Activated CD8-positive, alpha-beta memory T cell treated with anti-CD3 and anti-CD28 coated beads for 24 hours (primary cell): ENCODE results near the gene FNBP1L.
"Not testable (repeated sequence)": the region's sequence is repeated elsewhere in the genome, so short reads cannot be mapped to it uniquely, and the experiment has no call there.

ENCODE experiments used
- DNase-seq: peaks from one replicate; pipeline ENCODE4 v3.0.0-alpha.2; 2020

The FNBP1L gene

DNA sequence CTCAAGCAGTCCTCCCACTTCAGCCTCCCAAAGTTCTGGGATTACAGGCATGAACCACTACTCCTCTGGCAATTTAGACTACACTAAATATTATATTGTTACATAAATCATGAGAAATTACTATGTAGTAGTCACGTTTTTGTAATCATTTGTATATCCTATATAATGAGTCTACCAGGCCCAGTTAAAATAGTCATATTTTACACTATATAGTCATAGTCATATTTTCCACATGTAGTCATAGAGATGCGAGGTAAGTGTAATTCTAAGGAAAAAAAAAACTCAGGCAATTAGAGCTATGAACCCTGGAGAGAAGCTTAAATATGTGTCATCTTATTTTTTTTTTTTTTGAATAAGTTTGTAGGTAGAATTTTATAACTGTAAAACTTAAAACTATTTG is 90.0 kb downstream of the FNBP1L start:
- DNase-seq: no peak

DNA sequence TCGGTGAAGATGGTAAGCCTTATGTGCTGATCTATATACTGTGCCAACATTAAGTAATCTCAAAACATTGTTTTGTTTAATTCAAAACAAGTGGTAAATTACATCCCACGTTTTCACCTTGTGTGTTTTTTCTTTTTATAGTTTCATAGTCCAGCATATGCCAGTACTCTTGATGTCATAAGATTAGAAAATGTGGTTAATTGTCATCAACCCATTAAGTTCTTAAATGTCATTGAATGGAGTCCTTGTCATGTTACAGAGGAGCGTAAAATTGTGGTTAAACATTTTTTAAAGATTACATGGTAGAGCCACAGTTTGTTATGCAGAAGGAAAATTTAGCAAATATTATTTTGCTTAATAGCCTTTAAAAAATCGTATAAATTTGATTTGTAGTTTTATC is 93.1 kb downstream of the FNBP1L start:
- DNase-seq: no peak

DNA sequence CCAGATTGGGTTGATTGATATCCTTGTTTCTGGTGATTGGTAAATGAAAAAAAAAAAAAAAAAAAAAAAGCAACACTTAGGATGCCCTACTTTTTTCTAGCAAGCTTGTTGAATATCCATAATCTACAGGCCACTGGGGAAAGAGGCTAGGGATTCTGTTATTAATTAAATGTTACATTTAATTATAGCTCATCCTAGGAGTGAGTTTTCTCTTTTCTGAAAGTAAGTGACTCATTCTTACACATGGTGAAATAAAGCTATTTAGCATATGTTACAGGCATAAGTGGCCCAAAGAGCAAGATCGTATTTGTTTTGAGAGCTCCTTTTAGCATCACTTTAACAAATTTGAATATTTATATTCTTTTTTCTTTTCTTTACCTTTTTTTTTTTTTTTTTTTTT is 94.5 kb downstream of the FNBP1L start:
- DNase-seq: no peak

DNA sequence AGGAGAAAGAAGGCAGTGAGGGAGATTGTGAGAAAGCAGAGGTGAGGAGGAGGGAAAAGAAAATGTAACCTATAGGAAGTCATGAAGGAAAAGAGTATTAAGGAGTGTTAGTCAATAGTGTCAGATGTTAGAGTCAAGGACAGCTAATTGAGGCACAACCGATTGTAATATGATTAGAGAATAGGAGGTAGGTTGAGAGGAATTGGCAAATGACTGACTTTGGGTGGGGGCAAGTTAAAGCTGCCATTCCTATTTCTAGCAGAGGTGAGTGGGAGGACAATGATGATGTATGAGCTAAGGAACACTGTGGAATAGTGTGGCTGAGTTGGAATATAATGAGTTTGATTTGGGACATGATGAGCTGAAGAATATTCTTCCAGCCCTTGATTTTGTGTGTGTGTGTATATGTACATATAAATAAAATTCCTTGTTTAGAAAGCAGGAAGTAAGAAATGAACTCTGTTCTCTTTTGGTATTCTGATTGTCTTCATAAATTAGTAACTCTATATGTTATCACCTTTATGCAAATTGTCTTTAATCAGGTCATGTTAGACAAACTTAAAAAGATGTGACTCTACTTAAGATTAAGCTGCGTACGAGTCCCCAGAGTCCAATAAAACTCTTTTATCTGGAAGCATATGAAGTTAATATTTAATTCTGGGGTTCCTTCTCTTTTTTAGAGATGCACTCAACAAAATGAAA is 98.4 kb downstream of the FNBP1L start:
- no peak for DNase-seq

DNA sequence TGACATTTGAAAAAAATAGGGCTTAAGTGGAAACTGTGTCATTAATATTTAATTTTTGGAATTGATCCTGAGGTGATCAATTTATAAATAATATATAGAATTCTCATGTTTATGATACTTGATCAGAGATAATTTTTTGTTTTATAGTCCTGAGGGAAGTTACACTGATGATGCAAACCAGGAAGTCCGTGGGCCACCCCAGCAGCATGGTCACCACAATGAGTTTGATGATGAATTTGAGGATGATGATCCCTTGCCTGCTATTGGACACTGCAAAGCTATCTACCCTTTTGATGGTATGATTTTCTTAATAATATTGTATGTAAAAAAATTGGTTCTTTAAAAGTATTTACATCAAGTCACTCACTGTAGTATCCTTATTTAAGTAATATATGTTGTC is 101.2 kb downstream of the FNBP1L start:
- DNase-seq: no peak

DNA sequence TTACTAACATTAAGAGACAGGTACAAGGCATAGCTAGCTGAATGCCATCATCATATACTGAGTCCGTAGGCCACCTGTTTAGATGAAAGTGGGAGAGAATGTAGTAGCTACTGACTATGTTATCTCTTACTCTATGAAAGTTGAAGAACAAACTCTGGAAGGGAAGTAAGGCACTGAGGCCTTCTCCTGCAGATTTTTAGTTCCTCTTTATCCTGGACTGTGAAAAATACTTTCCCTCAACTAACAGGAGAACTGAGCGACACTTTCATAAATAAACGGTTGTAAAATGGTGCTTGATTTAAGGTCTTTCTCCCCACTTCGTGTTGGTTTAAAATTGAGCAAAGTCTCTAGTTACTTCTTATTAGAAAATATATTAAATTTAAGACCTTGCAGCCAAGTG is 101.9 kb downstream of the FNBP1L start:
- no peak for DNase-seq

DNA sequence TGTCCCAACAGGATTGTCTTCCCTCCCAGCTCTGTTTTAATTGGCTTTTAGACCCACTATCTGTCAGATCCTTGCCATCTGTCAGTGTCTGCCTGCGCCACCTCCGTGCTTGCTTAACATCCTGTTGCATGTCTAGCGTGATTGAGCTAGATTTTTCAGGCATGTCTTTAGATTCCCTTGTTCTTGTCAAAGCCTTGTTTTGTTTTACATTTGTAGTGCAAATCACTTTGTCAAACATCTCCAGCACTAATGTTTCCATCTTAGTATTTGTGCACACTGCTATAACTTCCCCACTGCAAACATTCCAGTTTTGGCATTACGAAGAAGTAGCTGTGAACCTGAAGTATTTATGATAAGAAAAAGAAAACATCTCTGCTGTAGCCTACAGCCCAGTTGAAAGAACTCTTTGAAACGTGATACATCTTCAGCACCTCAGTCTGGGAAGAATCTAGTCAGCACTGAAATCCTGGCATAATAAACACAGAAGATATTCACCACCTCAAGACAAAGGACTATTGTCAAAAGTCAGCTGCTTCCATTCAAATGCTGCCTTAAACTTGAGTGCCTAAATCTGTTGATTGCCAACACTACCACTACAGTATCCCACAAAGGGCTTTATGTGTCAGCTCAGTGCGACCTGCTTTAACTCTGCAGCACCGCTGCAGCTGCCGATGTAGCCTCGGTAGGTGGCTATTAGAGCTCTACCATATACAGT is 105.0 kb downstream of the FNBP1L start:
- DNase-seq: no peak

DNA sequence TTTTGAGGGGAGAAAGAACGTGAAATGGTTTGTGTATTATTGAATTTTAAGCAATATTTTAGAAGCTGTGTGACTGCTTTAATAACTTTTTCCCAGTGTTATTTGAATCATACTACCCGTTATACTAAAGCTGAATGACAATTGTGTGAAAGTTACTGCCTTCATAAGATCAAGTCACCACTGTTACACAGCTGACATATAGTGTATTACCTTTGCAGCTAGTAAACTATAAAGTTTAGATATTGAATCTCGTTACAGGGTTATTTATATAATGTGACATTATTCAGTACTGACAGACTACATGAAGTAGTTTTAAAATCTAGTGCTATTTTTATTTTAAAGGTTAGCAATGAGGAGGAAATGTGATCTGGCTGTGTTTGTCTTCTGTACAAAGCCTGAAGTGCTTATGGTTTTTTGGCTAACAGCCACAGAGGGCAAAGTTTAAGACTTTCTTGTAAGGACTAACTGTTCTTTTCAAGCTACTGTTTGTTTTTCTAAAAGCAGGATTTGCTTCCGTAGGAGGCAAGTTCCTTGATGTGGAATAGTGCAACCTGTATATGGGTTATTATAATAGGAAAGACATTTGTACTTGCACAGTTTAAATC is 106.1 kb downstream of the FNBP1L start:
- not testable (repeated sequence) for DNase-seq

DNA sequence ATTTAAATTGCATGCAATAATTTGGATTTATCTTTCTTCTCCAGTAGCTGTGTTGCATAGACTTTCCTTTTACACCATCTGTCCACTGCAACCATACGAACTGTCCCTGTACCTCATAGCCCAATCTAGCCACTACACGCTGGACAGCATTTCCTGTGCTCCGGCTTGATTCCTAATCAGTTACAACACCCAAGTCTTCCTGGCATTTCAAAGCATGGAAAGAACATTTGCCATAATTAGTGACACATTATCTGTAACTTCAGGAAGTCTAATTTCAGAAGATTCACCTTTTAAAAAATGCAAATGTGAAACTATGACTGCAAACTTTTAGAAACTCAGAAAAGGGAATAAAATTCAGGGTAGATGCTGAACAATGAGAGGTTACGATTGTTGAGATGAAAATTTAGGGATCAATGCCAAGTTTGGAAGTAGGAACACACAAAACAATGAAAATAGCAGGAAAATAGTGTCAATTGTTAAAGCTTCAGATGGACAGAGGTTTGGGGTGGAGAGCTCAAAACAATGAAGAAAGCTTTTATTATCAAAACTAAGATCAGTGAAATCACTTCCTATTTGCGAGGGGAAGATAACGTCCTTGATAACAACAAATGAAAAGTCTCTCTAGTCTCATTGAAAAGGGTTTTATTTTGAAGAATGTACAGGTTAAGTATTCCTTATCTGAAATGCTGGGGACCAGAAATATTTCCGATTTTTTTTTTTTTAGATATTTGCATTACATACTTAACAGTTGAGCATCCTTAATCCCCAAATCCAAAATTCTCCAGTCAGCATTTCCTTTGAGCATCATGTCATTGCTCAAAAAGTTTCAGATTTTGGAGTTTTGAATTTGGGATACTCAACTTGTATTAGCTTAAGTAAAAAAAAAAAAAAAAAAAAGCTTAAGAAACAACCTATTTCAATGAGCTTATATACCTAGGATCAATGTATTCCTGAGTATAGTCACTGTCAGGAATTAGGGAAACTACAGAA is 107.3 kb downstream of the FNBP1L start:
- no peak for DNase-seq

DNA sequence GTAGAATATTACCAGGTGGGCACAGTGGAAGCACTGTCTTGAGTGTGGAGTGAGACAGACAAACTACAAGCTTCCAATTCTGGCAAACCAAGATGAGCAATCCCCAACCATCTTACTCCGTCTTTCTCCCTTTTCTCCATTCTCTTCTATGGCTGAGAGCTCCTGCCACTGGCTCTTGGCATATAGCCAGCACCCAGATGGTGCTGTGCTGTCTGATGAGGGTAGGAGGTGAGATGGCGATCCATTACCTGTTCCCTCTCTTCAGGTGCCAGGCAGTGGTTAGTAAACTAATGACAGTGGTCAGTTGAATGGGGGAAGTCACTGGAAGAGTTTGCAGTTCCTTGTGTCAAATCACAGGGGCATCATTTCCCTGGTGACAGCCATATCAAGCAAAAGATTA is 108.4 kb downstream of the FNBP1L start:
- DNase-seq: no peak

DNA sequence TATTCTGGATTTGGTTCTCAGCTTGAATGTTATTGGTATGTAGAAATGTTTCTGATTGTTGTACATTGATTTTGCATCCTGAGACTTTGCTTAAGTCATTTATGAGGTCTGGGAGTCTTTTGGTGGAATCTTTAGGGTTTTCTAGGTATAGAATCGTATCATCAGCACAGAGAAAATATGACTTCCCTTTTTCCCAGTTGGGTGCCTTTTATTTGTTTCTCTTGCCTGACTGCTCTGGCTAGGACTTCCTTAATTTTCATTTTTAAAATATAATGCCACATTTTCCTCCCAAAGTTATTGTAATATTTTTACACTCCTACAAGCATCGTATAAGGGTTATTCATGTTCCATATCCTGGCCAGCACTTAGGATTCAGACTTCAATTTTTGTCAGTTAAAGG is 111.1 kb downstream of the FNBP1L start:
- DNase-seq: no peak

DNA sequence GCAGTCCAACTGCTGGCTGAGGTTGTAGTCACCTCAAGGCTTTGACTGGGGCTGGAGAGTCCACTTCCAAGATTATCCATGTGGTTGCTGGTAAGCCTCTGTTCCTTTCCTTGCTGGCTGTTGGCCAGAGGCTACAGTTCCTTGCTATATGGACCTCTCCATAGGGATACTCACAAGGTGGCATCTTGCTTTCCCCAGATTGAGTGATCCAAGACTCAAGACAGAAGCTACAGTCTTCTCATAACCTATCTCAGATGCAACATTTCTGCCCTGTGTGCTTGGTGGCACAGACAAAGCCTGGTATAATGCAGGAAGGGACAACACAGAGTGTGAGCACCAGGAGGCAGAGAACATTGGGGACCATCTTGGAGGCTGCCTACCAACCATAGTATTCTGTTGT is 111.8 kb downstream of the FNBP1L start:
- no peak for DNase-seq

DNA sequence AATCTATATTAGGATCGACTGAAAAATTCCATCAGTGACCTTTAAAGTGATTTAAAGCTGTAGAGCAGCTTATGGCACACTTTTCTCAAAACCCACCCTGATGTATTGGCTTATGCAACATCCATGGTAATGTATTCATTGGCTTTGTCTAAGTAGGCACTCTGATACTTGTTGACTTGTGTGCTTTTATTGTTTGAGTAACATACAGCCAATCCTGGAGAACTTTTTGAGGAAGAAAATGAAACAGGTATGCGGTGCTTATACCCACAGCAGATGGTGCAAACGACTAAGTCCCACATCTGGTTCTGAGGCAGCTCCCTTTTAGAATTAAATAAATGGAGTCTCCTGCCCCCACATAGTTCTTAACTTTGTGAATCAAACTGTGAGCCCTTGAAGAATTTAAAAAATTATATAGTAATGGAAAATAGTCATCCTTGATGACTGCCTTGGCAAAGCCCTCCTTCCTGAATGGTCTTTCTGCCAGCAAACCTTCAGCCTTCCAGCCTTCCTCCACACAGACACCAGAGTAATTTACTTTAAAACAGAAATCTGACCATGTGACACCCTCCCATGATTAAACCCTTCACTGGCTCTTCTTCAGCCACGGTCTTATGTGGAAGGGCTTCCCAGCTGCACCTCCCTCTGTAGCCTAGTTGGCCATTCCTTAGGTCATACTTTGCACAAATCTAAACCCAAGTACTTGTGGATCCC is 117.7 kb downstream of the FNBP1L start:
- no peak for DNase-seq

DNA sequence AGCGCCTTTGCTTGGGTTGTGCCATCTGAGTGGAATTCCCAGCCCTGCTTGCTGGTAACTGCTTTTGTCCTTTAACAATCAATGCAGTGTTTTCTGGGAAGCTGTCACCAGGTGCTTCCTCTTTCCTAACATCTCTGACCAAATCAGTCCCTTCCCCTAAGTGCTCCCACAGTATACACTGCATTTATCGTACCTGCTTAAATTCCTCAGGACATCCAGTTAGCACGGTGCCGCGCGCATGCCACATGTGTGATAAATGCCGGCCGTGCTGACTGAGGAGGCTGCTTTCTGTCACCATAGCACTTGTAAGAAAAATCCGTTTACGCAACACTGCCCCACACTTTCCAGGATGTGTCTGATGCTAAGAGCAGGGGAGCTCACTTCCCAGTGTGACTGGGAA is 118.3 kb downstream of the FNBP1L start:
- DNase-seq: no peak

DNA sequence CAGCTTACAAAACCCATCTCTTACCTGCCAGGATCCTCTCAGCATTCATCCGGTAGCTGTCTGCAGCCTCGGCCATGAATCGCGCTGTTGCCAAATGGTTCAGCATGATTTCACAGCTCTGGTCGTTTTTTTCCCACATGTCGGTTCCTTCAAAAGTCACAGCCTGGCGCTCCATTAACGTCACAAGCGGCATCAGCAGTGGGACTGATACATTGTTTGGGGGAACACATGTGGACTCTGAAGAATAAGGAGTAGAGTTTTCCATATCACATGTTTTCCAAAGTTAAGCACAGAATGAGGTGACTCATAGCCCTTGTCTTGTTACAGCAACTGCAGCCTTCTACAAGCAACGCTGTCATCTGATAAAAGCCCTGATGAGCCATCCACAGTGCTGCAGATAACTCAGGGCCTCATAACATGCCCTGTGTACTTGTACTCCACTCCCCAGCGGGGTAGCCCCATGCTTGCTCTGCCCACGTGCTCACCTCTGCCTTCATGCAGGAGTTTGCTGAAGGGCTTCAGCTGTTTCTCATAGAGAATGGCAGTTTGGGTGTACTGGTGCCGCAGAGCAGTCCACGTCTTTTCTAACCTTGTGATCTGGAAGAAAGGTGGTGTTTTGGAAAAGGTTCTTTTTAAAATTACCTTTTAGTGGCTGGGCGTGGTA is 119.5 kb downstream of the FNBP1L start:
- DNase-seq: no peak

DNA sequence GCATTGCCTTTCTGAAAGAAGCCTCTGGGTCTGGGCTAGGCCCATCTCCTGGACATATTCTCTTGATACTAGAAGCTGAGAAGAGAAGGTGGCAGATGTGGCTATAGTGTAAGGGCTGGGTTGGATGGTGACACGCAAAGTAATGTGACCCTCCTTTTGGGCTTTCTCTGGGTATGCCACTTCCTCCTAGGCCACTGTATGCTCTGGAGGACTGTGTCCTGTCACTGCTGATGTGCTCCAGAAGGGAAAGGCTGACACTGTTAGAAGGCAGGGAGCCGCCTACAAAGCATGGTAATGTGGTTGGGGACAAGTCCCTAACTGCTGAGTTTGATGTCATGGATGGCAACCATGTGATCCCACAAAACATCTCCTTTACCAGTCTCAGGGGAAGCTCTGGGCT is 121.6 kb downstream of the FNBP1L start:
- DNase-seq: no peak

DNA sequence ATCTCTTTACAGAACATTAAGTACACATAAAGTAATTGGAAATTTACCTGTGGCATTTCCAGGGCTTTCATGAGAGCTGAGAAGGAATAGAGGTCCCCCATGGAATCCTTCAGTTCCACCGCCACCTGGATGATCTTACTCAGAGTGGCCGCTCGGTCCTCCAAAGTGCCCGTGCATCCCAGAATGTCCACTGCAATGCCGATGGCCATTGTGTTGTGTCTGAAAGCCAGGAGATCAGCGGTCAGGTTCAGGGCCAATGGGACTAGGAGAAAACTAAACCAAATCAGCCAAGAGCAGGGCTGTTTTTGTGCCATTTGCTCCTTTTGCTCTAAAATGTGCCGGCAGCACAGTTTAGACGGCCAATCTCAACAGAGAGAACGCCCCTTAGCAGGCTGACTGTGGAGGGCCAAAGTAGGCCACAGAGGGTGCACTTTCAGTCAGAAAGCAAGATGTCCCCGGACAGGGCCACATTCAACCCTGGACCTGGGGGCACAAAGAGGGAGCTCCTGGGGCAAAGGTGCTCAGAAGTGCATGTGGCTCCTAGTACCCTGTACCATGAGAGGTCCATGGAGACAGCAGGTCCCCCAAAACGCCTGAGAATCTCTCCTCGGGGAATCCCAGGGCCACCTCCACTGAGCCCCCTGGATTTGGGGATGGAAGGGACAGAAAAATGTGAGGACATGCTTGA is 123.8 kb downstream of the FNBP1L start:
- DNase-seq: no peak

DNA sequence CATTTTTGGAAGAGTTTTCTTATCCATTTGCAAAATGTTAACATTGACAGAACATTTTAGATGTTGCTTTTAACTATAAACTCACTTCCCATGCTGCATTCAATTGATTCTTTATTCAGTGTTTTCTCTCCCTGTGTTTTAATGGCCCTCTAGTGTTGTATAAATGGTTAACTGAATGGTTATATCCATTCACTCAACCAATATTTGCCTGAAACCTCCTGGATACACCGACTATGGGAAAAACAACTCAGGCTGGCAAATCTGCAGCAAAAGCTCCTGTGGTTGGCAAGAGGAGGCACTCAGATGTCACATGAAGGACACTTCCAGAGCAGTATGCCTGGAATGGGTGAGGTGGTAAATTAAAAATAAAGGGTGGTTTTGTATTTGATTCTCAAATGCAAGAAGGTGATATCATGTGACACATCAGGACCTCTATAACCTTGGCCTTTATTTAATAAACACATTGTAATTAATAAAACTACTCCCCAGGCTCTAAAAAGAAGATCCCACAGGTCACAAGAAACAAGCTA is 126.1 kb downstream of the FNBP1L start:
- DNase-seq: no peak

DNA sequence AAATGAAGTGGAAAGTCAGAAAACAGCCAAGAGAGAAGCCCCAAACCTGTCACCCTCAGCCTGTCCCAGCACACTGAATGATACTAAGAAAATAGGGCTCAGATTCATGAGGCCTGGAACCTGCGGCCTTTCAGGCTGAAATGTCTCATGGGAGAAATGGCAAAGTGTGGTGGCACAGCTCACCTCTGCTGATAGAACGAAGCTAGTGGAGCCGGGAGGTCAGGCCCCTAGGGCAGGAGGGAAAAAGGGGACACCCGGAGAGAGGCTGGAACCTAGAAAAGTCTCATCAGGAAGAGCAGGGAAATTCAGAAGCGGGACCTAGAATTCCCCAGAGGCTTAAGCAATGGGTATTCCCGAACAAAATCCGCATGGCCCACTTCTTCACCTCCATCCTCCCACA is 126.6 kb downstream of the FNBP1L start:
- no peak for DNase-seq

DNA sequence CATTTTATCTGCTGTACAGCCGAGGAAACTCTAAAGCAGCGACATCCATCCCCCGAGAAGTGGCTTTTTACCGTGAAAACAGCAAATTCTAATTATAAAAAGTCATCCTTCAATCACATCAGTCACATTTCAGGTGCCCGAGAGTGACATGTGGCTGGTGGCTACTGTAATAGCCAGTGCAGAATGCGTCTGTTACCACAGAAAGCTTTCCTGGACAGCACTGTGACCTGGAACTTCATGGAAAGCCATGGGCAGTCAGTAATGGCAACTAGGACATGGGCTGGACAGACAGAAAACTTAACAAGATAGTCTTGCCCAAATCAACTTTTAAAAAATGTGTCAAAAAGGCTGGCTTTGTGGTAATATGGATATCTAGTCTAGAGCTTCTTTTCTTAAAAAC is 127.1 kb downstream of the FNBP1L start:
- no peak for DNase-seq
